Hematopoietic multipotent progenitor cell treated with erythropoietin and hydrocortisone succinate and interleukin-3 and kit ligand, for 17 days (in vitro differentiated cells): ENCODE measurements around the gene PCDHB16.
"Not testable (repeated sequence)": the region's sequence is repeated elsewhere in the genome, so short reads cannot be mapped to it uniquely, and the experiment has no call there.

Source experiments
- DNase-seq: peaks from one replicate; pipeline ENCODE4 v3.0.0-alpha.2; 2015; ENCODE audit warnings: low spot score

The PCDHB16 gene

GRCh38 chr5:141184117-141184855 is 2.1 kb downstream of the PCDHB16 start:
- not testable (repeated sequence) for DNase-seq

DNA sequence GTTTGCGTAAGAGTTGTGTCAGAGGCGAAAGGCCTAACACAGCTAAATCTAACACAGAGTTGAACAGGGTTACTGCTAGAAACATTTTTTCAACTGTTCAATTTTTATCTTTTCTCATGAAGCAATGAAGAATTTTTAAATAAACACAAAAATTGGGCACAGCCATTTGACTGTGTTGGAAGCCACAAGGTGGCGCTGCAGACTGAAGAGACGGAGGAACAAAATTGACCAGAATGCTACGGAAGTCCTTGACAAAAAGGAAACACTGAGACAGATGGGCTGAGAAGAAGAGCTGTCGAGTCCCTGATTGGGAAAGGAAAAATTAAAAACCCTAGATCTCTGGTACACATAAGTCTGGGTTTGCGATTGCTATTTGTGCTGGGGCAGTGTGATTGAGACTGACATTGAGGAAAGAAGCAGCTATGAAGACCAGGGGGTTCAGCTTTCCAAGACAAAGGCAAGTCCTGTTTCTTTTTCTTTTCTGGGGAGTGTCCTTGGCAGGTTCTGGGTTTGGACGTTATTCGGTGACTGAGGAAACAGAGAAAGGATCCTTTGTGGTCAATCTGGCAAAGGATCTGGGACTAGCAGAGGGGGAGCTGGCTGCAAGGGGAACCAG is 4.8 kb downstream of the PCDHB16 start, which contains the start of gene PCDHB9:
PCDHB9 (plus strand) TSS at position 265 of the 616 bp plus-strand sequence; CDS start at position 423, 158 bp downstream.
- no peak for DNase-seq

DNA sequence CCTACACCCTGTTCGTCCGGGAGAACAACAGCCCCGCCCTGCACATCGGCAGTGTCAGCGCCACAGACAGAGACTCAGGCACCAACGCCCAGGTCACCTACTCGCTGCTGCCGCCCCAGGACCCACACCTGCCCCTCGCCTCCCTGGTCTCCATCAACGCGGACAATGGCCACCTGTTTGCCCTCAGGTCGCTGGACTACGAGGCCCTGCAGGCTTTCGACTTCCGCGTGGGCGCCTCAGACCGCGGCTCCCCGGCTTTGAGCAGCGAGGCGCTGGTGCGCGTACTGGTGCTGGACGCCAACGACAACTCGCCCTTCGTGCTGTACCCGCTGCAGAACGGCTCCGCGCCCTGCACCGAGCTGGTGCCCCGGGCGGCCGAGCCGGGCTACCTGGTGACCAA is 6.5 kb downstream of the PCDHB16 start:
- DNase-seq: not testable (repeated sequence)

- not testable (repeated sequence) for DNase-seq
Observed at GRCh38 chr5:141189131-141189530, 6.9 kb downstream of the PCDHB16 start.

DNA sequence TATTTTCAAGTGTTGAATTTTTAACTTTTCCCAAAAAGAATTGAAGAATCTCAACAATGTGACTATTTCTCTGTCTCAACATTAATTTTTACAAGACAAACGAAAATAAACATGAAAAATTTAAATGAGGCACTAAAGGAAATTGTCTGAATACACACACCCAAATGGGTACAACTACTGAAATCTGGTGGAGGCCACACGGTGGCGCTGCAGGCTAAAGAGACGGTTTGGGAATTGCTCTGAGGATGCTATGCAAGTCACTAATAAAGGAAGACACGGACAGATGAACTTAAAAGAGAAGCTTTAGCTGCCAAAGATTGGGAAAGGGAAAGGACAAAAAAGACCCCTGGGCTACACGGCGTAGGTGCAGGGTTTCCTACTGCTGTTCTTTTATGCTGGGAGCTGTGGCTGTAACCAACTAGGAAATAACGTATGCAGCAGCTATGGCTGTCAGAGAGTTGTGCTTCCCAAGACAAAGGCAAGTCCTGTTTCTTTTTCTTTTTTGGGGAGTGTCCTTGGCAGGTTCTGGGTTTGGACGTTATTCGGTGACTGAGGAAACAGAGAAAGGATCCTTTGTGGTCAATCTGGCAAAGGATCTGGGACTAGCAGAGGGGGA is 10.0 kb downstream of the PCDHB16 start, which contains the start of gene PCDHB10:
PCDHB10 (plus strand) TSS at position 244 of the 616 bp plus-strand sequence; CDS start at position 444, 200 bp downstream.
- peak; percentile 9 for DNase-seq

GRCh38 chr5:141194332-141194731 is 12.1 kb downstream of the PCDHB16 start:
- not testable (repeated sequence) for DNase-seq

DNA sequence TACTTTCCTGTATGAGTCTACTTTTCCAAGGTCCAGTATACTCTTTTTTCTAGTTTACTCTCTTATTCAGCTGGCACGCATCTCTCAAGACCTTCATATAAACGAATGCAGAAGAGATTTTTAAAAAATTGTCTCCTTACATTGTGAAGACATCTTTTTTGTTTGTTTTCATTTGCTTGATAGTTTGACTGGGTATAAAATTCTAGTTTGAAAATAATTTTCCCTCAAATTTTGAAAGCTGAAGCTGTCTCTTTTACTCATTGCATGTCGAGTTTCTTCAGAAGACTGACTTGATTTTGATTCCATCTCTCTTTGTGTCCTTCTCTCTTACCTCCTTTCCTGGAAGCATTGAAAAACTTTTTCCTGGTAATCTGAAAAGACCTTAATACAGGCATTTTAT is 14.2 kb downstream of the PCDHB16 start:
- DNase-seq: no peak

DNA sequence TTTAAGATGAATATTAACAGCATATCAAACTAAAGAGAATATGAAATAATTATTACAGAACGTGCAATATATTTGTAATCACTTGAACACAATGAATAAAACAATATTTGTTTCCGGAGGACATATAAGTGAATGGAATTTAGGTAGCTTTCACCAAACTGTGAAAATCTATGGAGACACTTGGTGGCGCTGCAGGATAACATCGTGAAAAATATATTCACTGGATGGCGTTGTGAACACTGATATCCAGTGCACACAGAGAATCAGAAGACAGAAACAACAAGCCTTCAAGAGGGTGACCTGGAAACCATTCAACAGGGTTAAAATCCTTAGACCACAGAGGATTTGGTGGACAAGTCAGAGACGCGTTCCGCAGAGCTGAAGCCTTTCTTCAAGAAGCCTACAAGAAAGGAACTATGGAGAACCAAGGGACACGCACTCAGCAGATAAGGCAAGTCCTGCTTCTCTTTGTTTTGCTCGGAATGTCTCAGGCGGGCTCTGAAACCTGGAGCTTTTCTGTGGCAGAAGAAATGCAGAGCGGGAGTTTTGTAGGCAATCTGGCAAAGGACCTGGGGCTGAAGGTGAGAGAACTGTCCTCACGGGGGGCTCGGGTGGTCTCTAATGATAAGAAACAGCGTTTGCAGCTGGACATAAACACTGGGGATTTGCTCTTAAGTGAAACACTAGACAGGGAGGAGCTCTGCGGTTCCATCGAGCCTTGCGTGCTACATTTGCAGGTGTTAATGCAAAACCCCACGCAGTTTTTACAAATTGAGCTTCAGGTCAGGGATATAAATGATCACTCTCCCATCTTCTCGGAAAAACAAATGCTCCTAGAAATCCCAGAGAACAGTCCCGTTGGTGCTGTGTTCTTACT is 17.4 kb downstream of the PCDHB16 start, which contains the start of gene PCDHB11:
PCDHB11 (plus strand) TSS at position 269 of the 877 bp plus-strand sequence; CDS start at position 417, 148 bp downstream.
- DNase-seq: no peak

- DNase-seq: not testable (repeated sequence)
Observed at GRCh38 chr5:141201126-141201525, 18.9 kb downstream of the PCDHB16 start.

DNA sequence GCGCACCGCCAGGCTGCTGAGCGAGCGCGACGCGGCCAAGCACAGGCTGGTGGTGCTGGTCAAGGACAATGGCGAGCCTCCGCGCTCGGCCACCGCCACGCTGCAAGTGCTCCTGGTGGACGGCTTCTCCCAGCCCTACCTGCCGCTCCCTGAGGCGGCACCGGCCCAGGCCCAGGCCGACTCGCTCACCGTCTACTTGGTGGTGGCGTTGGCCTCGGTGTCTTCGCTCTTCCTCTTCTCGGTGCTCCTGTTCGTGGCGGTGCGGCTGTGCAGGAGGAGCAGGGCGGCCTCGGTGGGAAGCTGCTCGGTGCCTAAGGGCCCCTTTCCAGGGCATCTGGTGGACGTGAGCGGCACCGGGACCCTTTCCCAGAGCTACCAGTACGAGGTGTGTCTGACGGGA is 19.5 kb downstream of the PCDHB16 start:
- DNase-seq: not testable (repeated sequence)

DNA sequence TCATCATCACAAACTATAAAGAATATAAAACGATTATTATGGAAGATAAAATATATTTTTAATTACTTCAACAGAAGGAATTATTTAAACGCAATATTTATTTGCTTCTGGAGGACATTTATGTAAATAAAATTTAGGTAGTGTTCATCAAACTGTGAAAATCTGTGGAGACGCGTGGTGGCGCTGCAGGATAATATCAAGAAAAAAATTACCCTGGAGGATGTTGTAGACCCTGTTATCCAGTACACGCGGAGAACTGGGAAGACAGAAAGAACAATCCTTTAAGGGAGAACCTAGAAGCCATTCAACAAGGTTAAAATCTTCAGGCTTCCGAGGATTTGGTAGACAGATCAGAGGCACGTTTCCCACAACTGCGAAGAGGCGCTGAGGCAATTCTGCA is 26.3 kb downstream of the PCDHB16 start, which contains the start of gene PCDHB12:
PCDHB12 (plus strand) TSS at position 242 of the 400 bp plus-strand sequence. CDS start 189 bp downstream, outside the sequence.
- no peak for DNase-seq

GRCh38 chr5:141210281-141210680 is 28.1 kb downstream of the PCDHB16 start:
- DNase-seq: not testable (repeated sequence)

DNA sequence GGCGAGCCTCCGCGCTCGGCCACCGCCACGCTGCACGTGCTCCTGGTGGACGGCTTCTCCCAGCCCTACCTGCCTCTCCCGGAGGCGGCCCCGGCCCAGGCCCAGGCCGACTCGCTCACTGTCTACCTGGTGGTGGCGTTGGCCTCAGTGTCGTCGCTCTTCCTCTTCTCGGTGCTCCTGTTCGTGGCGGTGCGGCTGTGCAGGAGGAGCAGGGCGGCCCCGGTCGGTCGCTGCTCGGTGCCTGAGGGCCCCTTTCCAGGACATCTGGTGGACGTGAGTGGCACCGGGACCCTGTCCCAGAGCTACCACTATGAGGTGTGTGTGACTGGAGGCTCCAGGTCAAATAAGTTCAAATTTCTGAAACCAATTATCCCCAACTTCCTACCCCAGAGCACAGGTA is 28.7 kb downstream of the PCDHB16 start:
- DNase-seq: not testable (repeated sequence)

DNA sequence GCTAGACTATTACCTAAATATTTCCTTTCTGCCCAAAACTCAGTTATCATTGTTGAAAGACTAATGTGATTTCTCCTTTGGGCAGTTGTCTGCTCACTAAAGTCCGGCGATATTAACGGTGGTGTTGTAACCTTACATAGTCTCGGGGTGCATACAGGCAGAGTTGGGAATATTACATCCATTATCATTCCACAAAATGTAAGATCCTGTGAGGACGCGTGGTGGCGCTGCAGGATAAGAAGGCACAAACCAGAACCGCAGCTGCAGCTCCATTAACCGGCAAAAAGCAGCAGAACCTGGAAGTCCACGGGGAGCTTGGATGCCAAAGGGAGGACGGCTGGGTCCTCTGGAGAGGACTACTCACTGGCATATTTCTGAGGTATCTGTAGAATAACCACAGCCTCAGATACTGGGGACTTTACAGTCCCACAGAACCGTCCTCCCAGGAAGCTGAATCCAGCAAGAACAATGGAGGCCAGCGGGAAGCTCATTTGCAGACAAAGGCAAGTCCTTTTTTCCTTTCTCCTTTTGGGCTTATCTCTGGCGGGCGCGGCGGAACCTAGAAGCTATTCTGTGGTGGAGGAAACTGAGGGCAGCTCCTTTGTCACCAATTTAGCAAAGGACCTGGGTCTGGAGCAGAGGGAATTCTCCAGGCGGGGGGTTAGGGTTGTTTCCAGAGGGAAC is 31.6 kb downstream of the PCDHB16 start, which contains the start of gene PCDHB13:
PCDHB13 (plus strand) TSS at position 264 of the 684 bp plus-strand sequence; CDS start at position 469, 205 bp downstream.
- not testable (repeated sequence) for DNase-seq

DNA sequence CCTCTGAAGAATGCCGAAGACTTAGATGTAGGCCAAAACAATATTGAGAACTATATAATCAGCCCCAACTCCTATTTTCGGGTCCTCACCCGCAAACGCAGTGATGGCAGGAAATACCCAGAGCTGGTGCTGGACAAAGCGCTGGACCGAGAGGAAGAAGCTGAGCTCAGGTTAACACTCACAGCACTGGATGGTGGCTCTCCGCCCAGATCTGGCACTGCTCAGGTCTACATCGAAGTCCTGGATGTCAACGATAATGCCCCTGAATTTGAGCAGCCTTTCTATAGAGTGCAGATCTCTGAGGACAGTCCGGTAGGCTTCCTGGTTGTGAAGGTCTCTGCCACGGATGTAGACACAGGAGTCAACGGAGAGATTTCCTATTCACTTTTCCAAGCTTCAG is 32.4 kb downstream of the PCDHB16 start:
- not testable (repeated sequence) for DNase-seq

DNA sequence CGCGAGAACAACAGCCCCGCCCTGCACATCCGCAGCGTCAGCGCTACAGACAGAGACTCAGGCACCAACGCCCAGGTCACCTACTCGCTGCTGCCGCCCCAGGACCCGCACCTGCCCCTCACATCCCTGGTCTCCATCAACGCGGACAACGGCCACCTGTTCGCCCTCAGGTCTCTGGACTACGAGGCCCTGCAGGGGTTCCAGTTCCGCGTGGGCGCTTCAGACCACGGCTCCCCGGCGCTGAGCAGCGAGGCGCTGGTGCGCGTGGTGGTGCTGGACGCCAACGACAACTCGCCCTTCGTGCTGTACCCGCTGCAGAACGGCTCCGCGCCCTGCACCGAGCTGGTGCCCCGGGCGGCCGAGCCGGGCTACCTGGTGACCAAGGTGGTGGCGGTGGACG is 33.3 kb downstream of the PCDHB16 start:
- not testable (repeated sequence) for DNase-seq

GRCh38 chr5:141216035-141216434 is 33.8 kb downstream of the PCDHB16 start:
- DNase-seq: not testable (repeated sequence)

DNA sequence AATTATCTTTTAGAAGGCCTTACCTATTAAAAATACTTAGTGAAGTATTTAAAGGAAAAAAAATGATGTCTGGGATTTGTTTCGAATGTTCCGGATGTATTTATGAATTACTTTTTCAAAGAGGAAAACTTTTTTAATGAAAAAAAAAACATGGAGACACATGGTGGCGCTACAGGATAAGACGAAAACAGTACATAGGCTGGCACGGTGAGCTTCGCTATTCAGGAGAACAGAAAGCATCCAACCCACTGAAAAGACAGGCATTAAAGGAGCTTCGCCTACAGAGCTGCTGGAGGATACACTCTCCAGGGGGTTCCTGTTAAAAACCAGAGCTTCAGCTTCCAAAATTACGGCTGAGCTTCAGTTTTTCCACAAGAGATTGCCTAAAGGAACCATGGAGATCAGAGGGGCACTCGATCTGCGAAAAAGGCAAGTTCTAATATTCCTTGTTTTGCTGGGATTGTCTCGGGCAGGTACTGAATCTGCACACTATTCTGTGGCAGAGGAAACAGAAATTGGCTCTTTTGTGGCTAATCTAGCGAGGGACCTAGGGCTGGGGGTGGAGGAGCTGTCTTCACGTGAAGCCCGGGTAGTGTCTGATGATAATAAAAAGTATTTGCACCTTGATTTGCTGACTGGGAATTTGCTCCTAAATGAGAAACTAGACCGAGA is 41.1 kb downstream of the PCDHB16 start, which contains the start of gene PCDHB14:
PCDHB14 (plus strand) TSS at position 232 of the 672 bp plus-strand sequence; CDS start at position 395, 163 bp downstream.
- no peak for DNase-seq

DNA sequence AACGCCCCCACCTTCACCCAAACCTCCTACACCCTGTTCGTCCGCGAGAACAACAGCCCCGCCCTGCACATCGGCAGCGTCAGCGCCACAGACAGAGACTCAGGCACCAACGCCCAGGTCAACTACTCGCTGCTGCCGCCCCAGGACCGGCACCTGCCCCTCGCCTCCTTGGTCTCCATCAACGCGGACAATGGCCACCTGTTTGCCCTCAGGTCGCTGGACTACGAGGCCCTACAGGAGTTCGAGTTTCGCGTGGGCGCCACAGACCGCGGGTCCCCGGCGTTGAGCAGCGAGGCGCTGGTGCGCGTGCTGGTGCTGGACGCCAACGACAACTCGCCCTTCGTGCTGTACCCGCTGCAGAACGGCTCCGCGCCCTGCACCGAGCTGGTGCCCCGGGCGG is 42.7 kb downstream of the PCDHB16 start:
- not testable (repeated sequence) for DNase-seq

- DNase-seq: not testable (repeated sequence)
Observed at GRCh38 chr5:141225421-141225820, 43.2 kb downstream of the PCDHB16 start.
